ENCODE measurements around the gene CEMIP. TPM values are rescaled to one million over a fixed set of nuclear protein-coding genes. Genes with fewer than 3 reads are reported as not detected.

The CEMIP gene
- polyA plus RNA-seq, 3 donors: not detected

DNA sequence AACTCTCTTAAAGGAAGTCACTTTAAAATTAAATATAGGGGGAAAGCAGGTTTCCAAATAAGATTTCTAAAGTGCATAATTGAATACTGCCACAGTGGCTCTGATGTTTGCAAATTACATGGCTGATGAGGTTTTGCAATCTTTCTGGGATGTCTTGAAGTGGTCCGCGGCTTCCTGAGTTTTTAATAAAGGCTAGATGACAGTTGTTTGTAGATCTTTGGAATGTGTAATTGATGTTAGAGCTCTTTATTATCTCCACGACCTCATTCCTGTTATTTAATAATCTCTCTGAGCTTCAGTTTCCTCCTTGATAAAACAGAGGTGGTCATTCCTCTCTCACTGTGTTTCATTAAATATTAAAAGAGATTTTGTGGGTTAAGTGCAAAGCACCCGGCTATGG lies 27.0 kb upstream of the CEMIP start:
- Histone ChIP-seq H3K36me3 (replicated peaks in 1 of 2; ENCODE audit: control insufficient read depth in 1 of 2, insufficient read depth in 2 of 2, low read length in 2 of 2) (no peaks in the 10 kb centered on the region), H3K9me3 (replicated peaks in 1 of 2; ENCODE audit: control insufficient read depth in 1 of 2, insufficient read depth in 1 of 2, low read length in 2 of 2) (no peaks in the 10 kb centered on the region), H3K79me2 (ENCODE audit: insufficient read depth, low read length) (no peaks in the 10 kb centered on the region), H2AFZ (ENCODE audit: insufficient read depth, low read depth, low read length, poor library complexity, severe bottlenecking) (no peak overlapping the region), H3K4me3 (replicated peaks in 1 of 3; ENCODE audit: low read depth in 2 of 3, low read length in 3 of 3) (no peak overlapping the region), H3K4me2 (replicated peaks; ENCODE audit: extremely low read depth, low read length, poor library complexity, severe bottlenecking) (no peak overlapping the region), H3K9ac (ENCODE audit: insufficient read depth, low read length, poor library complexity, severe bottlenecking) (no peak overlapping the region), H3K4me1 (ENCODE audit: control insufficient read depth in 1 of 2, insufficient read depth in 2 of 2, low read length in 2 of 2) (no peaks in the 10 kb centered on the region), H3K27ac (ENCODE audit: low read depth in 1 of 2, low read length in 2 of 2) (no peak overlapping the region), H3K27me3 (ENCODE audit: control insufficient read depth in 2 of 2, insufficient read depth in 2 of 2, low read length in 2 of 2) (no peaks in the 10 kb centered on the region), H4K20me1 (ENCODE audit: insufficient read depth, low read length) (no peaks in the 10 kb centered on the region)
- H3K4me3 Mint-ChIP-seq: no peak overlapping the region
- H3K27me3 Mint-ChIP-seq (ENCODE audit: low read depth in 3 of 3): peaks cover 0 to 2% (median 1%) of the 10 kb centered on the region in 3 donors
- TF ChIP-seq, protein P1, sequence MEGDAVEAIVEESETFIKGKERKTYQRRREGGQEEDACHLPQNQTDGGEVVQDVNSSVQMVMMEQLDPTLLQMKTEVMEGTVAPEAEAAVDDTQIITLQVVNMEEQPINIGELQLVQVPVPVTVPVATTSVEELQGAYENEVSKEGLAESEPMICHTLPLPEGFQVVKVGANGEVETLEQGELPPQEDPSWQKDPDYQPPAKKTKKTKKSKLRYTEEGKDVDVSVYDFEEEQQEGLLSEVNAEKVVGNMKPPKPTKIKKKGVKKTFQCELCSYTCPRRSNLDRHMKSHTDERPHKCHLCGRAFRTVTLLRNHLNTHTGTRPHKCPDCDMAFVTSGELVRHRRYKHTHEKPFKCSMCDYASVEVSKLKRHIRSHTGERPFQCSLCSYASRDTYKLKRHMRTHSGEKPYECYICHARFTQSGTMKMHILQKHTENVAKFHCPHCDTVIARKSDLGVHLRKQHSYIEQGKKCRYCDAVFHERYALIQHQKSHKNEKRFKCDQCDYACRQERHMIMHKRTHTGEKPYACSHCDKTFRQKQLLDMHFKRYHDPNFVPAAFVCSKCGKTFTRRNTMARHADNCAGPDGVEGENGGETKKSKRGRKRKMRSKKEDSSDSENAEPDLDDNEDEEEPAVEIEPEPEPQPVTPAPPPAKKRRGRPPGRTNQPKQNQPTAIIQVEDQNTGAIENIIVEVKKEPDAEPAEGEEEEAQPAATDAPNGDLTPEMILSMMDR (IDR thresholded peaks at IDR 0.05): no peak
- H3K27ac Mint-ChIP-seq: no peak overlapping the region
- H3K4me1 Mint-ChIP-seq: no peaks in the 10 kb centered on the region
- DNase-seq: no peak
- H3K9me3 Mint-ChIP-seq: no peaks in the 10 kb centered on the region
- WGBS (ENCODE audit: insufficient coverage): no CpG with 5 or more reads among the region's 4 CpGs
- intact Hi-C loops (cut with micrococcal nuclease): no loop called here
- peaks cover 4 to 14% of the 10 kb centered on the region in 2 donors for H3K36me3 Mint-ChIP-seq

DNA sequence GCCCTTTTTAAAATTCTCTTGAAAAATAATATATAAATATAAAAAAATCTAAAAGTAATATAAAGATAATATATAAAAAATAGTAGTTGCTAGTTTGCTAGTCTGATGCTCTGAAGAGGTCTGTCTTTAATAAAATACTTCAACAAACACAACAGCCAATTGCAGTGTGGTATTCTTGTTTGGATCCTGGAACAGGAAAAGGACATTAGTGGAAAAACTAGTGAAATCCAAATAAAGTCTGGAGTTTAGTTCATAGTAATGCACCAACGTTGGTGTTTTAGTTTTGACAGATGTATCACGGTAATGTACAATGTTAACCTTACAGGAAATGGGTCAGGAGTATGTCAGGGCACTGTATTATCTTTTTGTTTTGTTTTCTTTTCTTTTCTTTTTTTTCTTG lies 26.0 kb upstream of the CEMIP start:
- Histone ChIP-seq H3K4me3 (replicated peaks in 1 of 3; ENCODE audit: low read depth in 2 of 3, low read length in 3 of 3) (no peak overlapping the region), H3K4me2 (replicated peaks; ENCODE audit: extremely low read depth, low read length, poor library complexity, severe bottlenecking) (no peak overlapping the region), H3K36me3 (replicated peaks in 1 of 2; ENCODE audit: control insufficient read depth in 1 of 2, insufficient read depth in 2 of 2, low read length in 2 of 2) (no peaks in the 10 kb centered on the region), H4K20me1 (ENCODE audit: insufficient read depth, low read length) (no peaks in the 10 kb centered on the region), H3K27ac (ENCODE audit: low read depth in 1 of 2, low read length in 2 of 2) (no peak overlapping the region), H3K9ac (ENCODE audit: insufficient read depth, low read length, poor library complexity, severe bottlenecking) (no peak overlapping the region), H3K79me2 (ENCODE audit: insufficient read depth, low read length) (no peaks in the 10 kb centered on the region), H3K27me3 (ENCODE audit: control insufficient read depth in 2 of 2, insufficient read depth in 2 of 2, low read length in 2 of 2) (no peaks in the 10 kb centered on the region), H2AFZ (ENCODE audit: insufficient read depth, low read depth, low read length, poor library complexity, severe bottlenecking) (no peak overlapping the region), H3K9me3 (replicated peaks in 1 of 2; ENCODE audit: control insufficient read depth in 1 of 2, insufficient read depth in 1 of 2, low read length in 2 of 2) (no peaks in the 10 kb centered on the region), H3K4me1 (ENCODE audit: control insufficient read depth in 1 of 2, insufficient read depth in 2 of 2, low read length in 2 of 2) (no peaks in the 10 kb centered on the region)
- no peak overlapping the region for H3K27ac Mint-ChIP-seq
- DNase-seq: no peak
- TF ChIP-seq, protein P1 (IDR thresholded peaks at IDR 0.05): no peak
- H3K9me3 Mint-ChIP-seq: no peaks in the 10 kb centered on the region
- H3K4me1 Mint-ChIP-seq: no peaks in the 10 kb centered on the region
- H3K36me3 Mint-ChIP-seq: peaks cover 4 to 14% of the 10 kb centered on the region in 2 donors
- WGBS (ENCODE audit: insufficient coverage): no CpG with 5 or more reads among the region's 2 CpGs
- peaks cover 0 to 2% (median 0%) of the 10 kb centered on the region in 3 donors for H3K27me3 Mint-ChIP-seq (ENCODE audit: low read depth in 3 of 3)
- intact Hi-C loops (cut with micrococcal nuclease): no loop called here
- no peak overlapping the region for H3K4me3 Mint-ChIP-seq
